K562 (cell line): Measurements from ENCODE around the gene ALKBH2. TPM values are rescaled to one million over a fixed set of nuclear protein-coding genes. Genes with fewer than 3 reads are reported as not detected.
A peak's percentile ranks its signal among the peaks of the same experiment; 100 is the strongest.

ENCODE experiments used
- ILK ChIP-seq: fragments of 450-650 bp; IDR thresholded peaks from 2 replicates; pipeline ENCODE4 v1.6.1; 2016; ENCODE audit warnings: missing genetic modification characterization, low read depth, mild to moderate bottlenecking, missing compliant biosample characterization, moderate library complexity, borderline replicate concordance
- KHSRP ChIP-seq: fragments of 450-650 bp; IDR thresholded peaks from 2 replicates; pipeline ENCODE4 v1.6.1; 2017
- NBN ChIP-seq: fragments of 450-650 bp; IDR thresholded peaks from 2 replicates; pipeline ENCODE4 v1.6.1; 2016; ENCODE audit warnings: low read depth, mild to moderate bottlenecking
- NCOR1 ChIP-seq: fragments of 450-650 bp; IDR thresholded peaks from 2 replicates; pipeline ENCODE4 v1.6.1; 2016; ENCODE audit warnings: mild to moderate bottlenecking, moderate library complexity
- TRIM24 ChIP-seq, 2 experiments: fragments of 450-650 bp; IDR thresholded peaks; 2 replicates each; pipeline ENCODE4 v1.6.1; 2016
- ZNF41 ChIP-seq: fragments of 250-450 bp; sonication (Bioruptor Pico); conservative IDR thresholded peaks from 2 replicates; pipeline ENCODE4 v1.4.0; 2020; ENCODE audit warnings: mild to moderate bottlenecking
- ZNF518B ChIP-seq: fragments of 250-450 bp; sonication (Bioruptor Pico); IDR thresholded peaks from 2 replicates; pipeline ENCODE4 v1.5.0; 2021; ENCODE audit warnings: mild to moderate bottlenecking, moderate library complexity
- ZNF609 ChIP-seq: sonication (generic); formaldehyde crosslinking; IDR thresholded peaks from 2 replicates; pipeline ENCODE4 v1.8.1; 2023; ENCODE audit warnings: missing genetic modification reagents, mild to moderate bottlenecking, borderline replicate concordance
- ZNF830 ChIP-seq: fragments of 250-450 bp; sonication (Bioruptor Pico); IDR thresholded peaks from 2 replicates; pipeline ENCODE4 v1.5.0; 2021; ENCODE audit warnings: mild to moderate bottlenecking
- polyA plus RNA-seq, 8 experiments: library from polyadenylated mRNA; depleted of rRNA in 4 of 8; stranded (reverse) in 5 of 8; unstranded in 3 of 8; fragments of >200 nt; fragmentation: Nextera tagmentation in 2 of 8; fragmentation: Illumina TruSeq in 1 of 8; extraction: Ambion mirVana in 2 of 8; extraction: Trizol in 1 of 8; gene quantifications; 2 replicates each; pipeline versions ENCODE4 v1.2.1 to v1.2.3, GENCODE V29; 2011 to 2014; ENCODE audit warnings: inconsistent platforms in 1 of 8, missing spikeins in 1 of 8
- total RNA-seq, 7 experiments: library from RNA; depleted of rRNA in 6 of 7; stranded (reverse); fragments of >200 nt in 6 of 7; fragmentation: Illumina TruSeq in 2 of 7; extraction: Trizol in 2 of 7; gene quantifications; 2 replicates each; pipeline versions ENCODE4 v1.2.1 to v1.2.3, GENCODE V29; 2011 to 2021; ENCODE audit warnings: low replicate concordance in 1 of 7
- TF ChIP-seq, protein P1 (sequence below): fragments of 250-450 bp; sonication (Bioruptor Pico); IDR thresholded peaks from 2 replicates; pipeline ENCODE4 v1.4.0; 2020; ENCODE audit warnings: mild to moderate bottlenecking, moderate library complexity, borderline replicate concordance
- TF ChIP-seq, protein P2 (sequence below), 2 experiments: fragments of 450-650 bp in 1 of 2; IDR thresholded peaks; 2 replicates each; pipeline ENCODE4 v1.6.1; 2011 to 2017; ENCODE audit warnings: low read depth in 2 of 2, antibody characterized with exemption in 1 of 2, borderline replicate concordance in 1 of 2, low read length in 1 of 2, mild to moderate bottlenecking in 1 of 2, mixed read lengths in 1 of 2; ENCODE audit not compliant: control insufficient read depth in 1 of 2

Gene ALKBH2
- total and polyA plus RNA-seq, 9 of the 15 experiments (the other 6 are each of a cell fraction or from before 2014, with no cell fraction given): 5.9 to 56.1 (median 41.9) TPM

DNA sequence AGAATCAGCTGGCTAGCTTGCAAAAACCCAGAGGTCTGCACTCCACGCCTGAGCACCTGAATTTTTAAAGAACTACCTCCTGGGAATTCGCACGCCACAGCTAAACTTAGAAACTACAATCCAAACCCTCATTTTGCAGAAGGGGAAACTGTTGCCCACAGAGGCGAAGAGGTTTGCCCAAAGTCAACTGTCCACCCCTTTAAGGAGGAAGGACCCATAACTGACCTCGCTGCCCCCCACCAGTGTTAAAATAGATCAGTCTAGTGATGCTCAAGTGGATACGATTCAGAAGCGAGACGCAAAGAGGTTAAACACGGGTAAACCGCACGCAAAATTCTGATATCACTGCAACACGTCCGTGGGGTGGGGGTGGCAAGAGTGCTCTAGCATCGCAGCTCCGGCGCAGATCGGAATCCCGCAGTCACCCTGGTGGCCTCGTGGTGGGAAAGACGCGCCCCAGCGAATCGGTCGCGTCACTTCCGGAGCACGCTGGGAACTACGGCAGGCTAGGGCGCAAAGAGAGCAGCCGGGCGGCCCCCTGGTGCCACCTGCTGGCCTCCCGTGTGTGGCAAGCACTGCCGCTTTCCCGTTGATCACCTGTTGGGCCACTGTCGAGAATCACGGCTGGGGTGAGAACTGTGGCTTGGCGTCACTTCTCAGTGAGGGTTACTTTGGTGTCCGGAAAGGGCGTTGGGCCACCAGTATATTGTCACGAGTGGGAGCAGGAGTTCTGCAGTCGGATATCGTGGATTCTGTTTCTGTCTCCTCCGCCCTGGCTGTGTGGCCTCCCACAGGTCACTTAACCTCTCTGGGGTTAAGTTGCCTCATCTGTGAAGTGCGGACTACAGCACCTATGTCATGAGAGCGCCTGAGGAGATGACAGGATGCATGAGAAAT lies at the start of gene ALKBH2 (continued):
- TF ChIP-seq, protein P1, sequence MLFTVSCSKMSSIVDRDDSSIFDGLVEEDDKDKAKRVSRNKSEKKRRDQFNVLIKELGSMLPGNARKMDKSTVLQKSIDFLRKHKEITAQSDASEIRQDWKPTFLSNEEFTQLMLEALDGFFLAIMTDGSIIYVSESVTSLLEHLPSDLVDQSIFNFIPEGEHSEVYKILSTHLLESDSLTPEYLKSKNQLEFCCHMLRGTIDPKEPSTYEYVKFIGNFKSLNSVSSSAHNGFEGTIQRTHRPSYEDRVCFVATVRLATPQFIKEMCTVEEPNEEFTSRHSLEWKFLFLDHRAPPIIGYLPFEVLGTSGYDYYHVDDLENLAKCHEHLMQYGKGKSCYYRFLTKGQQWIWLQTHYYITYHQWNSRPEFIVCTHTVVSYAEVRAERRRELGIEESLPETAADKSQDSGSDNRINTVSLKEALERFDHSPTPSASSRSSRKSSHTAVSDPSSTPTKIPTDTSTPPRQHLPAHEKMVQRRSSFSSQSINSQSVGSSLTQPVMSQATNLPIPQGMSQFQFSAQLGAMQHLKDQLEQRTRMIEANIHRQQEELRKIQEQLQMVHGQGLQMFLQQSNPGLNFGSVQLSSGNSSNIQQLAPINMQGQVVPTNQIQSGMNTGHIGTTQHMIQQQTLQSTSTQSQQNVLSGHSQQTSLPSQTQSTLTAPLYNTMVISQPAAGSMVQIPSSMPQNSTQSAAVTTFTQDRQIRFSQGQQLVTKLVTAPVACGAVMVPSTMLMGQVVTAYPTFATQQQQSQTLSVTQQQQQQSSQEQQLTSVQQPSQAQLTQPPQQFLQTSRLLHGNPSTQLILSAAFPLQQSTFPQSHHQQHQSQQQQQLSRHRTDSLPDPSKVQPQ: no peak
- TF ChIP-seq KHSRP (no peak), NBN (peak; percentile 63; the same call in 1 of the 2 replicates), TRIM24 (IDR thresholded peaks at IDR 0.05) (peak in 1 of 2 experiments; percentile 68; a peak in 2 of 4 replicates), ZNF830 (CRISPR knock-in tag) (0 out of 2 replicates have a peak, but pooled peaks have one; percentile 47), ZNF609 (CRISPR knock-in tag) (no peak), ZNF41 (no peak), NCOR1 (peak; percentile 42), ILK (tag) (no peak), ZNF518B (CRISPR knock-in tag) (no peak)
- TF ChIP-seq, protein P2, sequence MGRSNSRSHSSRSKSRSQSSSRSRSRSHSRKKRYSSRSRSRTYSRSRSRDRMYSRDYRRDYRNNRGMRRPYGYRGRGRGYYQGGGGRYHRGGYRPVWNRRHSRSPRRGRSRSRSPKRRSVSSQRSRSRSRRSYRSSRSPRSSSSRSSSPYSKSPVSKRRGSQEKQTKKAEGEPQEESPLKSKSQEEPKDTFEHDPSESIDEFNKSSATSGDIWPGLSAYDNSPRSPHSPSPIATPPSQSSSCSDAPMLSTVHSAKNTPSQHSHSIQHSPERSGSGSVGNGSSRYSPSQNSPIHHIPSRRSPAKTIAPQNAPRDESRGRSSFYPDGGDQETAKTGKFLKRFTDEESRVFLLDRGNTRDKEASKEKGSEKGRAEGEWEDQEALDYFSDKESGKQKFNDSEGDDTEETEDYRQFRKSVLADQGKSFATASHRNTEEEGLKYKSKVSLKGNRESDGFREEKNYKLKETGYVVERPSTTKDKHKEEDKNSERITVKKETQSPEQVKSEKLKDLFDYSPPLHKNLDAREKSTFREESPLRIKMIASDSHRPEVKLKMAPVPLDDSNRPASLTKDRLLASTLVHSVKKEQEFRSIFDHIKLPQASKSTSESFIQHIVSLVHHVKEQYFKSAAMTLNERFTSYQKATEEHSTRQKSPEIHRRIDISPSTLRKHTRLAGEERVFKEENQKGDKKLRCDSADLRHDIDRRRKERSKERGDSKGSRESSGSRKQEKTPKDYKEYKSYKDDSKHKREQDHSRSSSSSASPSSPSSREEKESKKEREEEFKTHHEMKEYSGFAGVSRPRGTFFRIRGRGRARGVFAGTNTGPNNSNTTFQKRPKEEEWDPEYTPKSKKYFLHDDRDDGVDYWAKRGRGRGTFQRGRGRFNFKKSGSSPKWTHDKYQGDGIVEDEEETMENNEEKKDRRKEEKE (IDR thresholded peaks at IDR 0.05; ENCODE audit: borderline replicate concordance in 1 of 2, control insufficient read depth in 1 of 2, low read depth in 2 of 2, low read length in 1 of 2): no peak
